IPS-11a (cell line): ENCODE measurements around the gene EEF1G.

Experiments used
- H3K4me3 ChIP-seq: one replicate; pipeline ENCODE4 v1.5.1; 2013; ENCODE audit warnings: low read depth, low read length, control low read depth

The EEF1G gene

DNA sequence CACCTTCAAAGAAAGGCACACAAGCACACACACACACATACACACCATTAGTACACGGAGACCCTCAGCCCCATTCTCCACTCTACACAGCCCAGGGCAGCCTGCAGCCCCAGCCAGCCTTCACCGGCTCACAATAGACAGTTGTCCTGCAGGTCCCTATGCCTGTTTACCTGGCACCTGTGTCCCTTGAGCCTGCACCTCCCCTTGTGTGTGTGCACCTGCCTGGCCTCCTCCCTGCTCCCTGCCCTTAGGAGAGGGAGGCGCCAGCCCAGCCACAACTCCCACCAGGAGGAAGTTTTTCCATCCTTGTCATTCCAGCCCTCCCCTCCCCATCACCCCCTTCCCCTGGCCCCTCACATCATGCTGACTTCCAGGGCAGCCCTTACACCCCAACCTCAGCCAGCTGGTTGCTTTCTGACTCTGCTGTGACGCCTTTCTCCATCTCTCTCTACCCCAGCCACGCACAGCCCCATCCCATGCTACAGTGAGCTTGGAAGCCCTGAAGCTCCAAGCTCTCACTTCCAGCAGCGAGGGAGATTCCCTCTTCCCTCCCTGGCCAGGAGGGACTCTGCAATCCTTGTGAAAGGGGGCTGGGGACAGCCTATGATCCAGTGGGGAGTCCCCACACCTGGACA lies 31.5 kb downstream of the EEF1G start:
- H3K4me3 ChIP-seq, result no peak overlapping the region

DNA sequence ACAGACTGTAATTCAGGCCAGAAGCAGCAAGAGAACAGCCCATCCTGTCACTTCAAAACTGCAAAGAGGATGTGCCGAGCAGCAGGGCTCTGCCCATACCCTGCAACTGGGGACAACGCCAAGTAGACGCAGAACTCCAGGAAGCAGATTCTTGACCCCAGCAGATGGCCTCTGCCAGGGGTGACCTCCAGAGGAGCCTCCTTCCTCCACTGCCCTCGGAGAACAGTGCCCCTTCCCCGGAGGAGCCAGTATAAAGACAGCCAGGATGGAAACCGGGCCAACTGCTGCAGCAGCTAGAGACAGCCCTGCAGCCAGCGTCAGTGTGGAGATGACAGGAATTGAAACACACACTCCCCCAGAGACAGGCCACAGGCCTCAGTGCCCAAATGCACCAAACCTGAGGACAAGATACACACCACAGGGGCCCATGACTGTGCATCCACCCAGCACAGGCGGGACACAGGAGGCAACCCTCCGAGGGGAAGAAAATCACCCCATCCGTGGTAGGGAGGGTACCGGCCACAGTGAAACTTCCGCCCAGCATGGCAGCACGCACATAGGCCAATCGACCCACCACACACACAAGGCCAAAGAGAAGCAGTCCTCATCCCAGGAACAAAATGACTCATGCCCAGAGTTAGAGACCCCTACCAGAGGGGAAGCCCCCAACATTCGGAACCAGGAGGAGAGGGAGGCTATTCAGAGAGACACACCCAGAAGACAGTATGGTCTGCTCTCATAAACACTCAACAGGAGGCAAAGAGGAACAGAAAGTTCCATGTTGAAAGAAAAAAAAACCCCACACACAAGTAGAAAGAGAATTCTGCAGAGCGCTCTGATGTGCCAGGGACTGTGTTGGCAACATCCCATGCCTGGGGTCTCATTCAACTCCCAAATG lies 32.6 kb downstream of the EEF1G start:
- no peak overlapping the region for H3K4me3 ChIP-seq

DNA sequence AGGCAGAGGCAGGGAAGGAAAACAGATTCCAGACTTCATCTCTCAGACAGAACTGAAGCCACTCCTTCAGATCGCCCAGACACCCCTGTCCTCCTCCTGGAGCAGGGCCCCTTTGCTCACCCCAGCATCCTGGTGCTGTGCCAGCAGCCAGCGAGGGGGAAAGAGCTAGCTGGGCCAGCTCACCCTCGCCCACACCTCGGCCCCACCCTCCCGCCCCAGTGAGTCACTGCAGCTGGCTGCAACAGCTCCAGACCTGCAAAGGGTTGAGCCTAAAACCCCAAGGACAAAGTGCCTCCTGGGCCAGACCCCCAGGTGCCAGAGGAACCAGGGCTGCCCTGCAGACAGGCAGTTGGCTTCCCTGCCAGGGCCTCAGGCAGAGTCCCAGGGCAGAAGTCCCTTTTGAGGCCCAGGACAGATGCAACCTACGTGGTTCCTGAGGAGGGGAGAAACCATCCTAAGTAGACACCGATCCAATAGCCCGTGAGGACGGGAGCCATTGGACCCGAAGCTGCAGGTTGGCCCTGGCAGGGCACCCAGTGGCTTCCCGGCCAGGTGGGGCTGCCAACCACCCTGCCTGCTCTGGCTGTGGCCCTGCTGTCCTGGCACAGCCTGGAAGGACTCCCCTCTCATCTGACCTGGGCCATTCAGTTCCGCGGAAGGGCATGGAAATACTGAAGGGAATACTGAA lies 34.3 kb downstream of the EEF1G start:
- H3K4me3 ChIP-seq, result no peak overlapping the region

DNA sequence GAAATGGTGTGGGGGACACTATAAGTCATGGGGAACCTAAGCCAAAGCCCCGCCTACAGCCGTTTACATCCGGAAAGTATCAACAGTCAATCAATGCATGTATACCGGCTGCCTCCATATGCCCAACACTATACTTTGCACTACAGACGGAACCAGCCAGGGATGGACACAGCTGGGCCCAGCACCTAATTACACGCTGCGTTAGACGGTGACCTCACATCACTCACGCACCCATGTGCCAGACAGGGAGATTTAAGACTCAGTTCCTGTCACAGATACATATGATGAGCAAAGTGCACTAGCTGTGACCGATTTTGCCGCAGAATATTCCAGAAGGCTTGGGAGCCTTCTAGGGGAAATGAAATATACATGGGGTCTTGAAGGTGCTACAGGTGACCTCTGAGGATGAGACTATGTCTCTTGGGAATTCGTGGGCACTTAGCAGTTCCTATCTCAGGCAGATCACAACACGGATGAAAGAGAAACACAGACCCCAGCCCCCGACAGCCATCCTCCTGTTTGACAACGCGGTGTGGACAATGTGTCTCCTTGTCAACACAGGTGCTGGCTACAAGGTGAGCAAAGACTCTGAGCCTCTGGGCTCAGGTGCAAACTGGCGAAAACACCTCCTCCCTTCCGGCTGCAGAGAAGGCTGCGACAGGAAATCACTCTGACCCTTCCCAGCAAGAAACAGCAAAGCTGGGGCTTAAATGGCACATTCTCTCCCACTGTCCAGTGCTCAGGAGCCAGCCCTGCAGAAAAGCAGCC lies 35.0 kb downstream of the EEF1G start:
- H3K4me3 ChIP-seq, result no peak overlapping the region

DNA sequence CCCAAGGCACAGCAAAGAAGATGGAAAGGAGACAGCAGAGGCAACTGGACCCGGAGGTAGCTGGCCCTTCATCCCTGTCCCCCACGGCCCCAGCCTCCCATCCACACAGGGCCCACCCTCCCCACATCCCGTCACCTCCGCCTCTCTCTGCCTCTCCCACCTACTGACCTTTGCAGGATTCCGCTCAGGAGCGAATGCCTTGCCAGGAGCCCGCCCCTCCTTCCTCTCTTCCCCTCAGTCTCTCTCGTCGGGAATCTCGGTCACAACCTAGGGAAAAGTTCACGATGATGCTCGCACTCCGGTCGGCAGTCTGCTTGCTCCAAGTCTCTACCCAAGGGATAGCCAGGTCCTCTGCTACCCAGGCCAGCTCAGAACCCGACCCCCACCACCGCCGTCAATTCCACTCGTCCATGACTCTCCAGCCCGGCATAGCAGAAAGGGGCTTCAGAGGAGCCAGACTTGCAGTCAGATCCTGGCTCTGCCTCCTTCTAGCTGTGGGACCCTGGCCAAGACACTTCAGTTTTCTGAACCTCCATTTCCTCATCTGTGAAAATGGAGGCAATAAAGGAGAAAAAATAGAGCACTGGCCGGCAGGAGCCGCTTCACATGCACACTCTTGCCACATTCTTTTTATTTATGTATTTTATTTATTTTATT lies 37.3 kb downstream of the EEF1G start:
- H3K4me3 ChIP-seq, result no peak overlapping the region

DNA sequence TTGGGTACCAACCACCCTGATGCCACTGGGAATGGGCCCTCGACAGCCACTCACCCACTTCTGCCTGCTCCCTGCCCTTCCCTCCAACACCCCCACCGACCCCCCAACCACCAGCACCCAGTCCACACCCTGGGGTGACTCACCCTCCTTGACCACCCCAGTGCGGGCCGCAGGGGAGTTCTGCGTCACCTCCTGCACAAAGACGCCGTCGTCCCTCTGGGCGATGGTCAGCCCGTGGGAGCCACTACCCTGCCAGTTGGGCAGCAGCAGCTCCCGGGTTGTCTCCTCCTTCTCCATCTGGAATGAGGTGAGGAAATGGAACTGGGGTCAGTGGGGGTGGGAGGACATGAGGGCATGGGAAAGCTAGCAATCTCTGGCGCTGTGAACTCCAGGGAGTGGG lies 37.9 kb downstream of the EEF1G start:
- H3K4me3 ChIP-seq, result no peak overlapping the region

DNA sequence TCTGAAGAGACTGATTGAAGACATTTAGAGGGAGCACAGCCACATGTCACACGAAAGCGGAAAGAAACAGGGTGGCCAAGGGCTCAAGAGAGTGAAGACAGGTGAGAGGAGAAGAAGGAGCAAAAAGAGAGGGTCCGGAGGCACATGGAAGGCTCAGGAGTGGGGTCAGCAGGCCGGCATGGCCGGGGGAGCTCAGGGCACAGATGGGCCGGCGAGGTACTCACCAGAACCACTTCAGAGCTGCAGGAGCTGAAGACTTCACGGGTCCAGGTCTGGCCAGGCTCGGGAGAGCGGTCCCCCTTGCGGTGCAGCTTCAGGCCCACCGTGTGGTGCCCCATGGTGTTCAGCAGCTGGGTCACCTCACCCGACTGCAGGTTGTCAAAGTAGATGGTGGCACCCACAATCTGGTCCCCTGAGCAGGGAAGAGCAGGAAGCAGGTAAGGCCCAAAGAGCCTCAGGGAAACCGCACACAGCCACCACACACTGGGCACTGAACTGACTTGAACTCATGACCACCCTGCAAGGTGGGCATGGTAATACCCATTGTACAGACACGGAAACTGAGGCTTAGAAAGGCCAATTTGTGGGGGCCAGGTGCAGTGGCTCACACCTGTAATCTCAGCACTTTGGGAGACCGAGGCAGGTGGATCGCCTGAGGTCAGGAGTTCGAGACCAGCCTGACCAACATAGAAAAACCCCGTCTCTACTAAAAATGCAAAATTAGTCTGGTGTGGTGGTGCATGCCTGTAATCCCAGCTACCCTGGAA lies 38.7 kb downstream of the EEF1G start:
- no peak overlapping the region for H3K4me3 ChIP-seq

DNA sequence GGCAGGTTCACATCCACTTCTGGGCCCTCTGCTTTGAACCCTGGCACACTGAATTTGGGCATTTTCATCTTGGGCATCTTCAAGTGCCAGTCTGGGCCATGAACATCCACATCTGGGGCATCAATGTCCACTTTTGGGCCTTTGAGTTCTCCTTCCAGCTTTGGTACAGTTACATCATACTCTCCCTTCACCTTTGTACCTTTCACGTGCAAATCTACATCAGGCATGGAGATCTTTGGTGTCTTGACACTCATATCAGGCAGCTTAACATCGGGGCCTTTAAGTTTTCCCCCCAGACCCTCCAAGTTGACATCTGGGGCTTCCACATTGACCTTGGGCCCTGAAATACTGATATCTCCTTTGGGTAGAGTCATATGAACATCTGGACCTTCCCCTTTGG lies 41.6 kb downstream of the EEF1G start:
- H3K4me3 ChIP-seq, result no peak overlapping the region

DNA sequence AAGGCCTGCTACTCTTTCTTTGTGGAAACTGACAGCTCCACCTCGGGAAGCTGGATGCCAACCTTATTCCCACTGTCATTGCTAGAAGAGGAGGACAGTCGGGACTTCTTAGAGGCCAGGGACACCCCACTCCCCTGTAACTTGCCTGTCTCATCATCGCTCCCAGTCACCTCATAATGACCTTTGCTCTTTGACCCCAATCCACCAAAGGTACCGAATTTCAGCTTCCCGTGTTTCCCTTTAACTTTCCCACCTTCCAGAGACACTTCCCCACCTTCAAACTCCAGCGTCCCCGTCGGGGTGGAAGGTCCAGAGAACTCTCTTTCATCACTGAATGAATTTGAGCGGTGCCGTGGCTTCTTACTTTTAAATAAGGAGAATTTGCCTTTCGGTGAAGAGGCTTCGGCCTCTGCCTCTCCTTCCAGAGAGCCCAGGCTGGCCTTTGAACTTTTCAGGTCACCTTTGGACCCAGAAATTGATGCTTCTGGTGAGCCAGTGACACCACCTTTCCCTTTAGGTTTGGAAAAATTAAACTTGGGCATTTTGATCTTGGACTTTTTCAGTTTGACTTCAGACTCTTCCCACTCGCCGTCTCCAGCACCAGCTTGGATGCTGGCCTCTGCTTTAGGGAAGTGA lies 56.8 kb downstream of the EEF1G start:
- no peak overlapping the region for H3K4me3 ChIP-seq

DNA sequence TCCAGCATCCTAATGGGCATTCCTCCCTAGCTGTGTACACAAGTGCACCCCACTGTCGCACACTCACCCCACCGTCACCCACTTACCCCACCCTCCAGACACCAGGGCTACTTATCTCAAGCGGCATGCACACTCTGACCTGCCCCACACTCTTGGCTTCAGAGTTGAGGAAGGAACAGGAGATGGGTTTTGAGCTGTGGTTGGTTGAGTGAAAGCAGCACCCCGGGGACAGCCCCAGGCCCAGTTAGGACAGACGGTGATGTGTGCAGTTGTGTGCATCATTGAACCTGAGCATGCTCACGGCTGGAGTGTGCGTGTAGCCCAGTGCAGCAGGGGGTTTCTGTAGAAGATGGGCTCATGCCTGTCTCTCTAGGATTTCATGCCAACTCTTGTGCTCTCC lies 59.5 kb downstream of the EEF1G start:
- H3K4me3 ChIP-seq, result no peak overlapping the region

DNA sequence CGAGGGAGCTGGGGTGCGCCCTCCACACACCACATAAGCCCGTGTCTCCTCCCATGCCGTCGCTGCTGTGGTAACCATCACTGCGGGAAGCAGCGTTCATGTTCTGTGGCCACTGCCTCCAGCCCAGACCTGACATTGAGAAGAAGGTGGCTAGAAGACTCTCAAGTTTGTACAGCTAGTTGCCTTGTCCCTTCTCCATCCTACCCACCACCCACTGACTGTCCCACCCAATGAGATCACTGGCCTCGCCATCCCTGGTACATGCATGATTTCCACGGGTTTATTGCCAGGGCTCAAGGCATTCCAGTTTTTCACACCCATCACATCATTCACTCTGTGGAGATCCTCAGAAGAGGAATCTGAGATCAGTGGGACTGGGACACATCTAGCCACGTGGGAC lies 60.1 kb downstream of the EEF1G start:
- H3K4me3 ChIP-seq, result no peak overlapping the region

DNA sequence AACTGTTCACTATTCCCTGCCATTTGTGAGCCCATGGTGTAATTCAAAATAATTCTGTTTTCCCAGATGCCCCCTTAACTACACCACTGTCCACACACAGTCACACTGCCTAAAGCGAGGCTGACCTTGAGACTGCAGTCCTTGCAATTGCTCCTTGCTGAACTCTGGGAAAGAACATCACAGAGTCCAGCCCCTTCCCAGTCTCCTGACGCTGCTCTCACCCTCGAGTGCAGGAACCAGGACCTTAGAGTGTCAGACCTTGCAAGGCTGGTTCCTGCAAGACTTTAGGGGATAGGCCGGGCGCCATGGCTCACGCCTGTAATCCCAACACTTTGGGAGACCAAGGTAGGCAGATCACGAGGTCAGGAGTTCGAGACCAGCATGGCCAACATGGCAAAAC lies 60.7 kb downstream of the EEF1G start:
- H3K4me3 ChIP-seq, result no peak overlapping the region
